Central memory CD8-positive, alpha-beta T cell (primary cell): ENCODE measurements around the gene TUBGCP2.
A peak's percentile ranks its signal among the peaks of the same experiment; 100 is the strongest.

ENCODE experiments used
- ATAC-seq: fragments of 150-1000 bp; cut with Tn5 transposase; replicated peaks from 2 replicates; pipeline ENCODE4 v1.10.0; 2022; ENCODE audit warnings: mild to moderate bottlenecking, moderate FRiP score, moderate number of reproducible peaks; ENCODE audit not compliant: poor library complexity, severe bottlenecking; ENCODE audit errors: extremely low read depth
- DNase-seq, 2 donors: peaks; one replicate each; pipeline ENCODE4 v3.0.0; 2021; ENCODE audit warnings: low spot score in 2 of 2
- H3K27ac Mint-ChIP-seq: one replicate; pipeline ENCODE4 v1.8.0; 2022; ENCODE audit warnings: low read depth, mild to moderate bottlenecking, moderate library complexity, mixed read lengths
- H3K27me3 Mint-ChIP-seq: one replicate; pipeline ENCODE4 v1.8.0; 2022; ENCODE audit warnings: mixed read lengths
- H3K36me3 Mint-ChIP-seq: one replicate; pipeline ENCODE4 v1.8.0; 2022; ENCODE audit warnings: mild to moderate bottlenecking, moderate library complexity, mixed read lengths; ENCODE audit not compliant: insufficient read depth
- H3K4me1 Mint-ChIP-seq: one replicate; pipeline ENCODE4 v1.8.0; 2022; ENCODE audit warnings: mixed read lengths
- H3K4me3 Mint-ChIP-seq: one replicate; pipeline ENCODE4 v1.8.0; 2022; ENCODE audit warnings: mild to moderate bottlenecking, moderate library complexity, mixed read lengths
- H3K9me3 Mint-ChIP-seq: one replicate; pipeline ENCODE4 v1.8.0; 2022; ENCODE audit warnings: mixed read lengths

Gene TUBGCP2

DNA sequence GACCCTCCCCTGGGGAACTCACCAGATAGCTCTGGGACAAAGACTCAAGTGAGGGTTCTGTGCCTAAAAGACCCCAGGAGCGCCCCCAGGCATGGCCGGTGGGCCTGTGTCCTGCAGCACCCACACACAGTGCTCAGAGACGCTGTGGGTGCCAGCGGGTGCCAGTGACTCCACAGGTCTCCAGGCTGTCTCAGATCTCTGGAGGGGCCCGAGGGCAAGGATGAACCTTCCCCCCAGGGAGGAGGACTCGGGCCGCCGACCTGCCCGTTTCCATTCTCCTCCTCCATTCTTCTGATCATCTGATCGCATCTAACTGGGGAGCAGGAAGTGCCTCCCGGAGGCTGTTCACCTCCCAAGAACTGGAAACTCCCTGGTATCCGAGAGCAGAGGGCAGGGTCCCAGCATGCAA is 33.0 kb downstream of the TUBGCP2 start:
- Mint-ChIP-seq H3K36me3 (peaks cover 35% of the 10 kb centered on the region), H3K27me3 (no peaks in the 10 kb centered on the region), H3K4me3 (peak overlapping the region; percentile 88), H3K27ac (peak overlapping the region; percentile 97), H3K9me3 (no peaks in the 10 kb centered on the region), H3K4me1 (peaks cover 36% of the 10 kb centered on the region)
- ATAC-seq: peak; percentile 21
- DNase-seq: no peak

DNA sequence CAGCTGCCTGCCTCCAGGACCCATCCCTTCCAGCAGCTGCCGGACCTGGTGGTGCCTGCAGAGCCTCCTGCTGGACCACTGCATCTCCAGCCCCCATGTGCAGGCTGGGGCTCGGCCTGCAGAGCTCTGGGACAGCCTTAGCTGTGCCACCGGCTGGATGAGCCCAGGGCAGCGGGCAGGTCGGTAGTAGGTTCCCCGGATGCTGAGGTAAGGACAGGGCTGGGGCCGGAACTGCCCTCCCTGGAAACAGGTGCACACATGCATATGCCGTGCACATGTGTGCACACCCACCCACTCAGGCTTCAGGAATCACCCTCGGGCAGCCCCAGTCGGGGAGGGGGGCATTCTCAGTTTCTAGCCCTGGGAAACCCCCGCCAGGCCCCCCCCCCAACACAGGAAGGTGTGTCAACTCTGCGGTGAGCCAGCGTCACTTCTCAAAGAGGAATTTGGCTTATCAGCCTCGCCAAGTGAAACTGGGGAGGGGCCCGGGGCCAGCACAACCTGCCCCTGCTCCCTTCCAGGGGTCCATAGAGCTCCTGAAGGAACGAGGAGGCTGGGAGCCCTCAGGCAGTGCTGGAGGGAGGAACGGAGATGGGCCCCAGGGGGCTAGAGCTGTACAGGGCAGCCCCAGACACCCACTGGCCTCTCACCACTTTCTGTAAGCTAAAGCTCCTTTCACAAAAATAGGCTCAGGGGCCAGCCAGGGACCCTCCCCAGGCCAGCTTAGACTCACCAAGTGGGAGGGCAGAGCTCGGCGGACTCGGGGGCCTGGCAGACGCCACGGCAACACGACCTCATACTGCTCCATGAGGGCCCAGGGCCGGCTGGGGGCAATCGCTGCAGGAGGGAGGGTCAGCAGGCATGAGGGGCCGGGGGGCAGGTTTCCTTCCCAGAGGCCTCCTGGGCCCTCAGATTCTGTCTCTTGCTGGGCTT is 33.7 kb downstream of the TUBGCP2 start:
- H3K36me3 Mint-ChIP-seq: peaks cover 38% of the 10 kb centered on the region
- no peaks in the 10 kb centered on the region for H3K27me3 Mint-ChIP-seq
- peak overlapping the region; percentile 97 for H3K27ac Mint-ChIP-seq
- H3K9me3 Mint-ChIP-seq: no peaks in the 10 kb centered on the region
- H3K4me1 Mint-ChIP-seq: peaks cover 36% of the 10 kb centered on the region
- DNase-seq: peak; percentile 56 to 70
- H3K4me3 Mint-ChIP-seq: peak overlapping the region; percentile 88
- ATAC-seq: peak; percentile 59

DNA sequence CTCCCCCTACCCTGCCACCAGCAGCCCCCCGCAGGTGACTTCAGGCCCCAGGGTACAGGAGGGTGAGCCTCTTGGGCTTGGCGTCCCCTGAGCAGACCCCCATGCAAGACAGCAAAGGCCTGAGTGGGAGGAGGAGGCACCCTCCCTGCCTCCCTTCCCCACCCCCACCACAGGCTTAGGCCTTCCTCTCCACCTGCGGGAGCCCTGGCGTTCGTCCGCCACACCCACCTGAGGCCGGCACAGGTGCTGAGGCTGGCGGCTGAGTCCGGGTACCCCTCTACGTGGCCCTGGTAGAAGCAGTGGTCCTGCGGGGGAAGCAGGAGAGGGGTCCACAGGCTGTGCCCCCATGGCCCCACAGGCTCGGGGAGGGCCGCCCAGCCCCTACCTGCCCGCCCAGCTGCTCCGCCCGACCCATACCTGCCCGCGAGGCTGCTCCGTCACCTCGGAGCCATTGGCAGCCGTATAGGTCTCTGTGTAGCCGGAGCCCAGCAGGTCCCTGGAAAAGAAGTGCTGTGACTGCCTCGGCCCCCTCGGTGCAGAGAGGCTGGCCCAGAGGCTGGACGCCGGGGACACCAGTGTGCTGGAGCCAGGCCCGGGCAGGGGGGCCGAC is 35.0 kb downstream of the TUBGCP2 start:
- H3K36me3 Mint-ChIP-seq: peaks cover 39% of the 10 kb centered on the region
- peak overlapping the region; percentile 37 for H3K4me3 Mint-ChIP-seq
- H3K27me3 Mint-ChIP-seq: no peaks in the 10 kb centered on the region
- H3K9me3 Mint-ChIP-seq: no peaks in the 10 kb centered on the region
- ATAC-seq (no peak), DNase-seq (no peak)
- H3K27ac Mint-ChIP-seq: peak overlapping the region; percentile 97
- H3K4me1 Mint-ChIP-seq: peaks cover 23% of the 10 kb centered on the region

DNA sequence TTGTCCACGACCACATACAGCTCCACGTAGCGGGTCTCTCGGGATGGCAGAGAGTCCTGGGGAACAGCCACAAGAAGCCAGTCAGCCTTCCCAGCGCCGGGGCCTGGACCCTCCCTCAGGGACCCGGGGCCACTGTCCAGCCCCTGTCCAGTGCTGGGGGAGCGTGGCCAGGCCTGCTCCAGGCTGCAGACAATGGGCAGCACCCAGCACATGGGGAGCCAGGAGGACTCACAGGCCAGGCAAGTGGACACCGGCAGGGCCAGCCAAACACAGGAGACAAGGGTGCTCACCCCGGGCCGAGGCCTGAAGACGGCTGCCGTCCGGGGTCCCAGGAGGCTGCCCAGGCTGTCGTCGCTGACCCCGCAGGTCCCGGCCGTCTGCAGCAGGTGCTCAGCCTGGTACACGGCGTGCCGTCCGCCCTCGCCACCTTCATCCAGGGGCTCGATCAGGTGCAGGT is 35.7 kb downstream of the TUBGCP2 start:
- Mint-ChIP-seq H3K4me3 (peak overlapping the region; percentile 37), H3K27ac (no peak overlapping the region), H3K9me3 (no peaks in the 10 kb centered on the region), H3K4me1 (peaks cover 17% of the 10 kb centered on the region), H3K36me3 (peaks cover 34% of the 10 kb centered on the region), H3K27me3 (no peaks in the 10 kb centered on the region)
- DNase-seq (no peak), ATAC-seq (no peak)

DNA sequence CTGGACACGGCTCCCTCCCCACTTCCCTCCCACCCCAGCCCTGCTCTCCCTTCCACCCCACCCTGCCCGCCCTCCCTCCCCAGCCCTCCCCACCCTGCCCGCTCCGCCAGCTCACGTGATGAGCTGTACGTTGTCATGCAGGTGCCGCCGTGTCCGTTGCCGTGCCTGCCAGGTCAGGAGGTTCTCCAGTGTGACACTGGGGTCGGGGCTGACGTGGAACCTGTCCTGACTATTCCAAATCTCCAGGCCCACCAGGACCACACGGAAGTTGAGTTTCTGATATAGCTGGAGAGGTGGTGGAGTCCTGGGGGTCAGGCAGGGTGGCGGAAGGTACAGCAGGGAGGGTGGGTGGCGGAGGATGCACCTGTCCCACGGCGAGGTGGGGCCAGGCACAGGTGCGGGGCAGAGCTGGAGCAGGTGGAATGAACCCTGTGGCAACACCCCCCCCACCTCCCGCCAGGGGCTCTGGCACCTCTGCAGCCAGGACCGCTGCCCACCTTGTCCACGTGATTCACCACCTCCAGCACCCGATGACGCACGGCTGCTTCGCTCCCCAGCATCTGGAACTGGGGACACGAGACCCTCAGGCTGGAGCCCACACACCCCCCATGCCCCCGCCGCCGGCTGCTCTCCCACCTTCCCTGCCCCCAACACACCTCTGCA is 36.2 kb downstream of the TUBGCP2 start:
- Mint-ChIP-seq H3K9me3 (no peaks in the 10 kb centered on the region), H3K36me3 (peaks cover 34% of the 10 kb centered on the region), H3K27ac (no peak overlapping the region), H3K27me3 (no peaks in the 10 kb centered on the region), H3K4me1 (peaks cover 11% of the 10 kb centered on the region), H3K4me3 (no peak overlapping the region)
- no peak for ATAC-seq
- DNase-seq: no peak

DNA sequence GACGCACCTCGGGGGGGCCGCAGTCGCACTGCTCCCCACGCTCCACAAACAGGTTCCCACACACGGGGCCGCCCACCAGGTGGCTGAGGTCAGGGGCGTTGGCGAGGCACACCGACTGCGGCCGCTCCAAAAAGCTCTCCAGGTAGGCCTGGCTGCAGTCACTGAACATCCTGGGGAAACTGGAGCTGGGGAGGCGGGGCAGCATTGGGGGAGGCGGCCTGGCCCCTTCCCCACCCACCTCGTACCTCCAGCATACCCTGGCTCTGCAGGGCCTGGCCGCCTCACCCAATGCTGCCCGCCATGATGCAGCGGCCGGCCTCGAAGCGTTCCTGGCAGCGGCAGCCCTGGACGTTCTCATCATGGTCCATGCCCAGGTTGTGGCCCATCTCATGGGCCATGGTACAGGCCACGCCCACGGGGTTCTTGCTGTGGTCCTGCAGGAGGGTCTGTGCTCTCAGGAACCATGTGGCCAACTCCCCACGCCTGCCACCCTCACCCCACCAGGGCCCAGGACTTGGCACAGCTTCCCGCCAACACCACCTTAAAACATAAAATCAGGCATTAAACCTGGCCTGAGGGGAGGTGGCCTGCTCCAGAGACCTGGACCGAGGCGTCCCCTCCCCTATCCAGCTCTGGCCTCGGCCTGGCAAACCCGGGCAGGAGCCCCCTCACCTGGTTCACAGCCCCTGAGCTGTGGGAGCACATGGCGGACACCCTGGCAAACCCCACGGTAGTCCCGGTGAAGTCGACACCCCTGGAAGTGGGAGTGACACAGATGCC is 37.0 kb downstream of the TUBGCP2 start:
- H3K4me3 Mint-ChIP-seq: no peak overlapping the region
- peaks cover 9% of the 10 kb centered on the region for H3K4me1 Mint-ChIP-seq
- no peak overlapping the region for H3K27ac Mint-ChIP-seq
- ATAC-seq: no peak
- DNase-seq: no peak
- no peaks in the 10 kb centered on the region for H3K9me3 Mint-ChIP-seq
- H3K36me3 Mint-ChIP-seq: peaks cover 36% of the 10 kb centered on the region
- H3K27me3 Mint-ChIP-seq: no peaks in the 10 kb centered on the region

- H3K4me1 Mint-ChIP-seq: peaks cover 4% of the 10 kb centered on the region
- H3K36me3 Mint-ChIP-seq: peaks cover 33% of the 10 kb centered on the region
- H3K27ac Mint-ChIP-seq: no peak overlapping the region
- H3K9me3 Mint-ChIP-seq: no peaks in the 10 kb centered on the region
- ATAC-seq (no peak), DNase-seq (no peak)
- no peak overlapping the region for H3K4me3 Mint-ChIP-seq
- no peaks in the 10 kb centered on the region for H3K27me3 Mint-ChIP-seq
Measured at GRCh38 chr10:133270773-133271297, 37.8 kb downstream of the TUBGCP2 start.

DNA sequence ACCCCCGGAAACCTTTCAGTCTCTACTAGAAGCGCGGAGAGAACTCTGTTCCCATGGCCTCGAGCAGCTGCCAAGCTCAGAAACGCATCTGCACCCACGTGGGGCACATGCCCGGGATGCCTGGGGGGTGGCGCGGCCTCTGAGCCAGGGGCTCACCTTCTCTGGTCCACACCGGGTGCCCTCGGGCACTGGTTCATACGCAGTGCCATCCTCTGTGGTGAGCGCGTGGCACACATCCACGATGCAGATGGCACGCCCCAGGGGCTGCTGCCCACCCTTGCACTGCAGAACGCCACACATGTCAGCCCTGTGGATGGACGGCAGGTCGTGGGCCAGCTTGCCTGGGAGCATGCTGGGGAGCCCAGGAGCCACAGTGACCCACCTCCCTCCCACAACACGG is 38.5 kb downstream of the TUBGCP2 start:
- Mint-ChIP-seq H3K36me3 (peaks cover 34% of the 10 kb centered on the region), H3K9me3 (no peaks in the 10 kb centered on the region), H3K4me1 (peaks cover 3% of the 10 kb centered on the region), H3K4me3 (no peak overlapping the region), H3K27me3 (no peaks in the 10 kb centered on the region), H3K27ac (no peak overlapping the region)
- ATAC-seq: no peak
- no peak for DNase-seq

GRCh38 chr10:133269367-133269766 is 39.3 kb downstream of the TUBGCP2 start:
- Mint-ChIP-seq H3K27ac (no peak overlapping the region), H3K36me3 (peaks cover 32% of the 10 kb centered on the region), H3K4me3 (no peak overlapping the region), H3K4me1 (peaks cover 11% of the 10 kb centered on the region), H3K9me3 (no peaks in the 10 kb centered on the region), H3K27me3 (no peaks in the 10 kb centered on the region)
- ATAC-seq (no peak), DNase-seq (no peak)

DNA sequence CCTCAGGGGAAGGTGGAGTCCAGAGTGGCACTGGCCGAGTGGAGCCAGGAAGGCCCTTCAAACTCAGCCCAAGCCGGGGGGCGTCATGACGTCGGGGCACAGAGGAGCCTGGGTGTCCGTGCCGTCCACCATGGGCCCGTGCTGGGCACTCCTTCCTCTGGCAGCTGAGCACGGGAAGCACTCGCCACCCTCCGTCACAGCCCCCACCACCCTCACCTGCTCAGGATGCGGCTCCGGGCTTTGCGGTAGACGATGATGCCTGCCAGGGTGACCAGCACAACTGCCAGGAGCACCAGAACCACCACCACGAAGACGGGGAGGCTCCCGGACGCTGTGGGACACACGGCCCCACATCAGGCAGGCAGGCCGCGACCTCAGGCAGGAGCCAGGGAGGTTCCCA is 40.1 kb downstream of the TUBGCP2 start:
- Mint-ChIP-seq H3K36me3 (peaks cover 35% of the 10 kb centered on the region), H3K4me3 (no peak overlapping the region), H3K4me1 (peaks cover 19% of the 10 kb centered on the region), H3K9me3 (no peaks in the 10 kb centered on the region), H3K27ac (no peak overlapping the region), H3K27me3 (no peaks in the 10 kb centered on the region)
- no peak for DNase-seq
- ATAC-seq: no peak

DNA sequence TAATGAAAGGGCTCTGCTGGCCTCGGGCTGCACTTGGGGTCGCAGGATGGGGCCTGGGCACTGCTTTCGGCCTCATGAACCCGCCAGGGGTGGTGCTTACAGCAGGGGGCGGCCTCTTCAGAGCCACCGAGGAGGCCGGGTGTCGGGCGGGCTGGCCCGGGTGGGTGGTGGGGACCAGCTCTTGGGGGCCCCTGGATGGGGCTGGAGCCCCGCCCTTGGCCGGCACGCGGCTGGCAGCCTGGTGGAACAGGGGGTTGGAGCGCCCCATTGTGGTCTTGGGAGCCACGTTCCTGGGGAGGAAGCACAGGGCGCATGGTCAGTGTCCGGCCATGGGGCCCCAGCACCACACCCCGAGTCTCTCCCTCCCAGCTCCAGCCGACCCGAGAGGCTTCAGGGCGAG is 40.8 kb downstream of the TUBGCP2 start:
- no peaks in the 10 kb centered on the region for H3K9me3 Mint-ChIP-seq
- H3K4me1 Mint-ChIP-seq: peaks cover 20% of the 10 kb centered on the region
- H3K27me3 Mint-ChIP-seq: no peaks in the 10 kb centered on the region
- ATAC-seq: no peak
- H3K4me3 Mint-ChIP-seq: no peak overlapping the region
- no peak overlapping the region for H3K27ac Mint-ChIP-seq
- H3K36me3 Mint-ChIP-seq: peaks cover 38% of the 10 kb centered on the region
- no peak for DNase-seq

- no peaks in the 10 kb centered on the region for H3K9me3 Mint-ChIP-seq
- no peak overlapping the region for H3K27ac Mint-ChIP-seq
- H3K4me1 Mint-ChIP-seq: peaks cover 20% of the 10 kb centered on the region
- H3K4me3 Mint-ChIP-seq: no peak overlapping the region
- ATAC-seq (no peak), DNase-seq (no peak)
- H3K27me3 Mint-ChIP-seq: no peaks in the 10 kb centered on the region
- H3K36me3 Mint-ChIP-seq: peaks cover 33% of the 10 kb centered on the region
Measured at GRCh38 chr10:133267293-133267692, 41.4 kb downstream of the TUBGCP2 start.
